IMR-90 (cell line): ENCODE measurements around the gene TMEM221.

ENCODE experiments used
- POLR2A ChIP-seq: IDR thresholded peaks from 2 replicates; pipeline ENCODE4 v1.6.1; 2012; ENCODE audit warnings: mild to moderate bottlenecking, low read depth, low read length
- SMC3 ChIP-seq: fragments of 150-350 bp; IDR thresholded peaks from 2 replicates; pipeline ENCODE4 v1.6.1; 2016; ENCODE audit warnings: low read depth, mild to moderate bottlenecking, antibody characterized with exemption, low read length, moderate library complexity
- TF ChIP-seq, protein P1 (sequence below): fragments of 150-350 bp; IDR thresholded peaks from 2 replicates; pipeline ENCODE4 v1.6.1; 2016; ENCODE audit warnings: low read depth, mild to moderate bottlenecking, low read length, moderate library complexity, borderline replicate concordance
- TF ChIP-seq, protein P2 (sequence below): conservative IDR thresholded peaks from 2 replicates; pipeline ENCODE4 v1.5.1; 2012; ENCODE audit warnings: mild to moderate bottlenecking, low read depth, low read length, improper control_type of control experiment

DNA sequence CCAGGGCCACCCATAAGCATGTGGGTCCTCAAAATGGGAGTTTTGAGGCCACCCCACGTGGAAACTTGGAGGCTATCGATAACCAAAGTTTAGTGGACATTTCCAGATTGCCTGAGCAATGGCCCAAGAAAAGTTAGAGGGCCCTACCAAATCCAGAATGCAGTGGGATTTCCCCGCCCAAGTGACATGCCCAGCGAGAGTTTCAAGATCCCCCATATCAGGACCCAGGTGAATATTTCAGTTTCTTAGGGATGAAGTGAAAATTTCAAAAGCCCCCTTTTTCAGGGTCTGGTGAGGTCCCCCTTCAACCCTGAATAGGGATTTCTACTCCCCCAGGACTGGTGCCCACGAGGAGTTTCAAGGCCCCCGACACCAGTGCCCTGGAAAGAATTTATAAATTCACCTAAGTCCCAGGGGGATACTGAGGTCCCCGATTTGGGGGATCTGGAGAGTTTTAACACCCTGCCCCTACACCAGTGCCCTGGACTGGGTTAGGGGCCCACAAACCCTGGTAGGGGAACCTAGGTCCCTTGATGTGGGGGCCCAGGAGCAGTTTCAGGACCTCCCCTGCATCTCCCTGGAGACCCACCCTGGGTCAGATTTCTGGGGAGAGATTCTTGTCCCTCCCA, 43.7 kb downstream of the TMEM221 start:
- TF ChIP-seq, protein P1, sequence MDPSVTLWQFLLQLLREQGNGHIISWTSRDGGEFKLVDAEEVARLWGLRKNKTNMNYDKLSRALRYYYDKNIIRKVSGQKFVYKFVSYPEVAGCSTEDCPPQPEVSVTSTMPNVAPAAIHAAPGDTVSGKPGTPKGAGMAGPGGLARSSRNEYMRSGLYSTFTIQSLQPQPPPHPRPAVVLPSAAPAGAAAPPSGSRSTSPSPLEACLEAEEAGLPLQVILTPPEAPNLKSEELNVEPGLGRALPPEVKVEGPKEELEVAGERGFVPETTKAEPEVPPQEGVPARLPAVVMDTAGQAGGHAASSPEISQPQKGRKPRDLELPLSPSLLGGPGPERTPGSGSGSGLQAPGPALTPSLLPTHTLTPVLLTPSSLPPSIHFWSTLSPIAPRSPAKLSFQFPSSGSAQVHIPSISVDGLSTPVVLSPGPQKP = no peak
- TF ChIP-seq, protein P2, sequence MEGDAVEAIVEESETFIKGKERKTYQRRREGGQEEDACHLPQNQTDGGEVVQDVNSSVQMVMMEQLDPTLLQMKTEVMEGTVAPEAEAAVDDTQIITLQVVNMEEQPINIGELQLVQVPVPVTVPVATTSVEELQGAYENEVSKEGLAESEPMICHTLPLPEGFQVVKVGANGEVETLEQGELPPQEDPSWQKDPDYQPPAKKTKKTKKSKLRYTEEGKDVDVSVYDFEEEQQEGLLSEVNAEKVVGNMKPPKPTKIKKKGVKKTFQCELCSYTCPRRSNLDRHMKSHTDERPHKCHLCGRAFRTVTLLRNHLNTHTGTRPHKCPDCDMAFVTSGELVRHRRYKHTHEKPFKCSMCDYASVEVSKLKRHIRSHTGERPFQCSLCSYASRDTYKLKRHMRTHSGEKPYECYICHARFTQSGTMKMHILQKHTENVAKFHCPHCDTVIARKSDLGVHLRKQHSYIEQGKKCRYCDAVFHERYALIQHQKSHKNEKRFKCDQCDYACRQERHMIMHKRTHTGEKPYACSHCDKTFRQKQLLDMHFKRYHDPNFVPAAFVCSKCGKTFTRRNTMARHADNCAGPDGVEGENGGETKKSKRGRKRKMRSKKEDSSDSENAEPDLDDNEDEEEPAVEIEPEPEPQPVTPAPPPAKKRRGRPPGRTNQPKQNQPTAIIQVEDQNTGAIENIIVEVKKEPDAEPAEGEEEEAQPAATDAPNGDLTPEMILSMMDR = no peak
- TF ChIP-seq POLR2A = no peak
- TF ChIP-seq SMC3 = no peak
